Smooth muscle cell of the brain vasculature (primary cell): Measurements from ENCODE around the gene TNRC18.
"Not testable (repeated sequence)": the region's sequence is repeated elsewhere in the genome, so short reads cannot be mapped to it uniquely, and the experiment has no call there.

Experiments used
- DNase-seq: peaks from one replicate; pipeline ENCODE4 v3.0.0-alpha.2; 2012; ENCODE audit warnings: low read depth, low spot score

The TNRC18 gene

GRCh38 chr7:5350174-5350463 lies 73.5 kb downstream of the TNRC18 start:
- DNase-seq: no peak

GRCh38 chr7:5349437-5350173 lies 74.0 kb downstream of the TNRC18 start:
- DNase-seq: no peak

- no peak for DNase-seq
Measured at GRCh38 chr7:5349005-5349380, 74.6 kb downstream of the TNRC18 start.

- DNase-seq: no peak
Measured at GRCh38 chr7:5348134-5349004, 75.3 kb downstream of the TNRC18 start.

GRCh38 chr7:5345671-5346070 lies 78.0 kb downstream of the TNRC18 start:
- no peak for DNase-seq

- no peak for DNase-seq
Measured at GRCh38 chr7:5345171-5345570, 78.5 kb downstream of the TNRC18 start.

- no peak for DNase-seq
Measured at GRCh38 chr7:5344342-5344741, 79.3 kb downstream of the TNRC18 start.

- DNase-seq: no peak
Measured at GRCh38 chr7:5343884-5344283, 79.8 kb downstream of the TNRC18 start.

- no peak for DNase-seq
Measured at GRCh38 chr7:5342631-5343030, 81.0 kb downstream of the TNRC18 start.

GRCh38 chr7:5339955-5340354 lies 83.7 kb downstream of the TNRC18 start:
- no peak for DNase-seq

GRCh38 chr7:5337047-5337446 lies 86.6 kb downstream of the TNRC18 start:
- DNase-seq: no peak

GRCh38 chr7:5334671-5335070 lies 89.0 kb downstream of the TNRC18 start:
- no peak for DNase-seq

- DNase-seq: no peak
Measured at GRCh38 chr7:5333121-5334045, 90.3 kb downstream of the TNRC18 start.

GRCh38 chr7:5332579-5332978 lies 91.1 kb downstream of the TNRC18 start:
- no peak for DNase-seq

- no peak for DNase-seq
Measured at GRCh38 chr7:5330288-5330687, 93.3 kb downstream of the TNRC18 start.

- no peak for DNase-seq
Measured at GRCh38 chr7:5324961-5325360, 98.7 kb downstream of the TNRC18 start.

- not testable (repeated sequence) for DNase-seq
Measured at GRCh38 chr7:5323800-5324781, 99.5 kb downstream of the TNRC18 start.

- DNase-seq: no peak
Measured at GRCh38 chr7:5322621-5323410, 100.8 kb downstream of the TNRC18 start.

GRCh38 chr7:5320802-5321396 lies 102.7 kb downstream of the TNRC18 start:
- no peak for DNase-seq

- DNase-seq: no peak
Measured at GRCh38 chr7:5320391-5320790, 103.2 kb downstream of the TNRC18 start.
